ENCODE results near the gene TEX2. TPM values are rescaled to one million over a fixed set of nuclear protein-coding genes. Genes with fewer than 3 reads are reported as not detected.
"Not testable (repeated sequence)": the region's sequence is repeated elsewhere in the genome, so short reads cannot be mapped to it uniquely, and the experiment has no call there.

TEX2 gene
- total and polyA plus RNA-seq, 9 of the 15 experiments (the other 6 are each of a cell fraction or from before 2014, with no cell fraction given): 4.1 to 27.6 (median 19.3) TPM

- Histone ChIP-seq H3K4me2 (ENCODE audit: insufficient read depth, low read length) (no peak overlapping the region), H4K20me1 (replicated peaks; ENCODE audit: control insufficient read depth, insufficient read depth, low read length) (no peaks in the 10 kb centered on the region), H3K9ac (ENCODE audit: insufficient read depth in 1 of 2, low read depth in 2 of 2, low read length in 2 of 2) (no peak overlapping the region), H3K27ac (ENCODE audit: extremely low read depth, low read depth, low read length) (no peak overlapping the region), H3K4me3 (no peak overlapping the region), H3K4me1 (replicated peaks in 1 of 2; ENCODE audit: control insufficient read depth in 2 of 2, insufficient read depth in 2 of 2, low read length in 2 of 2) (no peaks in the 10 kb centered on the region), H2AFZ (ENCODE audit: low read depth, low read length) (no peak overlapping the region), H3K36me3 (ENCODE audit: control insufficient read depth, insufficient read depth, low read length) (peaks cover 59% of the 10 kb centered on the region), H3K9me1 (ENCODE audit: control insufficient read depth, insufficient read depth, low read length) (no peaks in the 10 kb centered on the region), H3K27me3 (ENCODE audit: control insufficient read depth in 2 of 2, insufficient read depth in 2 of 2, low read length in 2 of 2) (no peaks in the 10 kb centered on the region), H3K79me2 (ENCODE audit: control insufficient read depth, insufficient read depth, low read length) (no peaks in the 10 kb centered on the region), H3K9me3 (replicated peaks; ENCODE audit: control insufficient read depth, insufficient read depth, low read depth, low read length) (no peaks in the 10 kb centered on the region)
- no TSS peak for BruUV-seq (replicated peaks)
- ATAC-seq (no peak), FAIRE-seq (no peak), DNase-seq (ENCODE audit: extremely low read depth in 1 of 4, low spot score in 3 of 4) (no peak)
- TF ChIP-seq ZNF347 (CRISPR knock-in tag; IDR thresholded peaks at IDR 0.05; ENCODE audit: low read depth) (no peak), HDAC1 (IDR thresholded peaks at IDR 0.05) (no peak), ZNF3 (CRISPR knock-in tag; IDR thresholded peaks at IDR 0.05) (no peak)
- in situ Hi-C loops (cut with MboI): no loop called here
- intact Hi-C loops (cut with micrococcal nuclease): no loop called here
- 95% methylated on average over 3 of the region's 4 CpGs for WGBS (ENCODE audit: insufficient coverage, low coverage, missing lambda C conversion rate)
- ChIA-PET CTCF (ENCODE audit: low intra/inter-chr PET ratio) (no interaction called here), POLR2A (interaction anchor here (1.2 kb wide), 1 partner anchor 8 kb away, joined by 3 read pairs; no protein-coding TSS in a partner anchor)
Measured at GRCh38 chr17:64170286-64170685, 92.8 kb downstream of the TEX2 start.

- H3K9me1 ChIP-seq (ENCODE audit: control insufficient read depth, insufficient read depth, low read length); H3K9me3 ChIP-seq (replicated peaks; ENCODE audit: control insufficient read depth, insufficient read depth, low read depth, low read length); FAIRE-seq; H3K4me2 ChIP-seq (ENCODE audit: insufficient read depth, low read length); intact Hi-C loops (cut with micrococcal nuclease); H3K27ac ChIP-seq (ENCODE audit: extremely low read depth, low read depth, low read length); DNase-seq (ENCODE audit: extremely low read depth in 1 of 4, low spot score in 3 of 4); H4K20me1 ChIP-seq (replicated peaks; ENCODE audit: control insufficient read depth, insufficient read depth, low read length); BruUV-seq (replicated peaks); H3K79me2 ChIP-seq (ENCODE audit: control insufficient read depth, insufficient read depth, low read length); H2AFZ ChIP-seq (ENCODE audit: low read depth, low read length); H3K4me1 ChIP-seq (replicated peaks in 1 of 2; ENCODE audit: control insufficient read depth in 2 of 2, insufficient read depth in 2 of 2, low read length in 2 of 2); H3K9ac ChIP-seq (ENCODE audit: insufficient read depth in 1 of 2, low read depth in 2 of 2, low read length in 2 of 2); in situ Hi-C loops (cut with MboI); CTCF ChIA-PET (ENCODE audit: low intra/inter-chr PET ratio); H3K4me3 ChIP-seq; ATAC-seq; H3K27me3 ChIP-seq (ENCODE audit: control insufficient read depth in 2 of 2, insufficient read depth in 2 of 2, low read length in 2 of 2): not testable (repeated sequence)
- 83% methylated on average over 3 of the region's 3 CpGs for WGBS (ENCODE audit: insufficient coverage, low coverage, missing lambda C conversion rate)
- POLR2A ChIA-PET: interaction anchor here (0.6 to 3.2 kb wide), 3 partner anchors 9 to 132 kb away, joined by 4 to 15 read pairs (median 5); no protein-coding TSS in a partner anchor
- peaks cover 53% of the 10 kb centered on the region for H3K36me3 ChIP-seq (ENCODE audit: control insufficient read depth, insufficient read depth, low read length)
Measured at GRCh38 chr17:64167666-64168065, 95.4 kb downstream of the TEX2 start.
